Measurements from ENCODE around the gene UBQLN4. TPM values are rescaled to one million over a fixed set of nuclear protein-coding genes. Genes with fewer than 3 reads are reported as not detected.

UBQLN4 gene
- polyA plus RNA-seq, 1 of the 3 experiments (the other 2 are of a cell fraction): 37.0 TPM

DNA sequence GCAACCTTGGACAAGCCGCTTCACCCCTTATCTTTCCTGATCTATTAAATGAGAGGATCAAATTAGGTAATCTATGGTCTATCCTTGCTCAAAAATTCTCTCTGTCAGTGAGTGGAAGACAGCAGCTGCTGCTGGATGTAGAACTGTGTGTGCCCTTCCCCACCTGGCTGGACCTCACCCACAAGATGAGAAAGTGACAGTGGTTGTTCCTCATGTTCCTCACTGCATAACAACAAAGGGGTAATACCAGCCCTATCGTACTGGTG is 49.7 kb downstream of the UBQLN4 start:
- no peak overlapping the region for H2AFZ ChIP-seq (ENCODE audit: low read depth)
- no peaks in the 10 kb centered on the region for H3K9me3 ChIP-seq
- H3K9ac ChIP-seq: no peak overlapping the region
- WGBS (ENCODE audit: low lambda C conversion rate): 25% methylated on average over 2 of the region's 2 CpGs
- no peaks in the 10 kb centered on the region for H3K79me2 ChIP-seq (ENCODE audit: insufficient read depth)
- CTCF ChIA-PET: interaction anchor here (1.1 to 5.3 kb wide), 5 partner anchors 14 to 66 kb away, joined by 3 to 61 read pairs (median 7); partner anchors contain the start of genes ARHGEF2 and SSR2
- TF ChIP-seq, protein P1, sequence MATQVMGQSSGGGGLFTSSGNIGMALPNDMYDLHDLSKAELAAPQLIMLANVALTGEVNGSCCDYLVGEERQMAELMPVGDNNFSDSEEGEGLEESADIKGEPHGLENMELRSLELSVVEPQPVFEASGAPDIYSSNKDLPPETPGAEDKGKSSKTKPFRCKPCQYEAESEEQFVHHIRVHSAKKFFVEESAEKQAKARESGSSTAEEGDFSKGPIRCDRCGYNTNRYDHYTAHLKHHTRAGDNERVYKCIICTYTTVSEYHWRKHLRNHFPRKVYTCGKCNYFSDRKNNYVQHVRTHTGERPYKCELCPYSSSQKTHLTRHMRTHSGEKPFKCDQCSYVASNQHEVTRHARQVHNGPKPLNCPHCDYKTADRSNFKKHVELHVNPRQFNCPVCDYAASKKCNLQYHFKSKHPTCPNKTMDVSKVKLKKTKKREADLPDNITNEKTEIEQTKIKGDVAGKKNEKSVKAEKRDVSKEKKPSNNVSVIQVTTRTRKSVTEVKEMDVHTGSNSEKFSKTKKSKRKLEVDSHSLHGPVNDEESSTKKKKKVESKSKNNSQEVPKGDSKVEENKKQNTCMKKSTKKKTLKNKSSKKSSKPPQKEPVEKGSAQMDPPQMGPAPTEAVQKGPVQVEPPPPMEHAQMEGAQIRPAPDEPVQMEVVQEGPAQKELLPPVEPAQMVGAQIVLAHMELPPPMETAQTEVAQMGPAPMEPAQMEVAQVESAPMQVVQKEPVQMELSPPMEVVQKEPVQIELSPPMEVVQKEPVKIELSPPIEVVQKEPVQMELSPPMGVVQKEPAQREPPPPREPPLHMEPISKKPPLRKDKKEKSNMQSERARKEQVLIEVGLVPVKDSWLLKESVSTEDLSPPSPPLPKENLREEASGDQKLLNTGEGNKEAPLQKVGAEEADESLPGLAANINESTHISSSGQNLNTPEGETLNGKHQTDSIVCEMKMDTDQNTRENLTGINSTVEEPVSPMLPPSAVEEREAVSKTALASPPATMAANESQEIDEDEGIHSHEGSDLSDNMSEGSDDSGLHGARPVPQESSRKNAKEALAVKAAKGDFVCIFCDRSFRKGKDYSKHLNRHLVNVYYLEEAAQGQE (IDR thresholded peaks at IDR 0.05; ENCODE audit: low read depth, low read length): no peak
- TF ChIP-seq NFIC (IDR thresholded peaks at IDR 0.05; ENCODE audit: borderline replicate concordance) (no peak), FOXM1 (IDR thresholded peaks at IDR 0.05; ENCODE audit: low read depth) (no peak), EP300 (IDR thresholded peaks at IDR 0.05; ENCODE audit: borderline replicate concordance in 1 of 2, low read depth in 1 of 2, low read length in 1 of 2) (no peak), EZH2phosphoT487 (IDR thresholded peaks at IDR 0.05; ENCODE audit: borderline replicate concordance, low read depth) (no peak)
- TF ChIP-seq, protein P2, sequence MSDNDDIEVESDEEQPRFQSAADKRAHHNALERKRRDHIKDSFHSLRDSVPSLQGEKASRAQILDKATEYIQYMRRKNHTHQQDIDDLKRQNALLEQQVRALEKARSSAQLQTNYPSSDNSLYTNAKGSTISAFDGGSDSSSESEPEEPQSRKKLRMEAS (IDR thresholded peaks at IDR 0.05; ENCODE audit: low read depth): no peak
- H4K20me1 ChIP-seq (ENCODE audit: insufficient read depth): no peaks in the 10 kb centered on the region; the same call in 1 of the 2 replicates
- H3K4me3 ChIP-seq (ENCODE audit: low read depth in 2 of 2, low read length in 1 of 2): no peak overlapping the region
- POLR2A ChIA-PET: no interaction called here
- no peaks in the 10 kb centered on the region for H3K9me2 ChIP-seq
- peaks cover 4 to 6% of the 10 kb centered on the region in 2 experiments for H3K36me3 ChIP-seq (replicated peaks in 1 of 2; ENCODE audit: control insufficient read depth in 1 of 2, insufficient read depth in 2 of 2, low read length in 1 of 2)
- DNase-seq: no peak
- peaks cover 24% of the 10 kb centered on the region for H3F3A ChIP-seq (replicated peaks; ENCODE audit: insufficient read depth)
- H3K27me3 ChIP-seq (ENCODE audit: insufficient read depth): no peaks in the 10 kb centered on the region
- H3K4me2 ChIP-seq: no peak overlapping the region
- H3K4me1 ChIP-seq (ENCODE audit: control insufficient read depth in 1 of 2, insufficient read depth in 2 of 2, low read depth in 1 of 2, low read length in 1 of 2): peaks cover 0 to 8% of the 10 kb centered on the region in 2 experiments; a peak in 1 of 4 replicates
- no peak overlapping the region for H3K27ac ChIP-seq (ENCODE audit: low read depth in 2 of 2, low read length in 1 of 2)

DNA sequence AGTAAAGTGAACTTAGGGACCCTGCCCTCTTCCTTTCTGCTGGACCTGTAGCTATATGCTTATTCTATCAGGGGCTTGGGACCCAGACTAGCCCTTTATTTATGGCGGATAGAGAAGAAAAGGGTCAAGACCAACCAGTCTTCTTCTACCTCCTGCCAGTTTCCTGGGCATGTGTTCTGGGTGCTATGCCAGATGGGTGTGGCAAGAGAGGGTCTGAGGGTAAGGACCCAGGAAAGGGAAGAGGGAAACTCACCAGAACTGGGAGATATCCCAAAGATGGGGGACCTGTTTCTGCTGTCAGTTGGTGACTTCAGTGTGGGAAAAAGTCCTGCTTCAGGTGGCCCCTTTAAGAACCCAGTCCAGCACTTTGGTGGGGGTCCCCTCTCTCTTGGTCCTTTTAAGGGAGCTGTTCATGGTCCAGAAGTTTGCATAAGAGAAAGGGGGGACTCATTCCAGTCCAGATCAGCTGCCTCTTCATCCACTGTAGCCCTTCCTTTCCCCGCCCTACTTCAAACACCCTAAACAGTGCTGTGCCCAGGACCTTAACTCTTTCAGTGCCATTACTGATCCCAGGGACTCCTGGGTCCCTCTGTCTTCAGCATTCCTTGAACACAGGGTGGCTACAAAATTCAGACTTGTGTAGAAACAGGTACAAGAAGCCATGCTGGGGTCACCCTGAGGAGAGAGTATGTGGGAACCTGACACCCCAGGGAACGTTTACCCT is 51.2 kb downstream of the UBQLN4 start:
- no peak for DNase-seq
- H3K79me2 ChIP-seq (ENCODE audit: insufficient read depth): no peaks in the 10 kb centered on the region
- H3K4me1 ChIP-seq (ENCODE audit: control insufficient read depth in 1 of 2, insufficient read depth in 2 of 2, low read depth in 1 of 2, low read length in 1 of 2): peaks cover 0 to 8% of the 10 kb centered on the region in 2 experiments; a peak in 1 of 4 replicates
- H3K4me3 ChIP-seq (ENCODE audit: low read depth in 2 of 2, low read length in 1 of 2): no peak overlapping the region
- no peaks in the 10 kb centered on the region for H3K9me3 ChIP-seq
- no peaks in the 10 kb centered on the region for H3K36me3 ChIP-seq (replicated peaks in 1 of 2; ENCODE audit: control insufficient read depth in 1 of 2, insufficient read depth in 2 of 2, low read length in 1 of 2)
- no peak overlapping the region for H3K9ac ChIP-seq
- H2AFZ ChIP-seq (ENCODE audit: low read depth): no peak overlapping the region
- H3K27me3 ChIP-seq (ENCODE audit: insufficient read depth): no peaks in the 10 kb centered on the region
- no peak overlapping the region for H3K4me2 ChIP-seq
- H4K20me1 ChIP-seq (ENCODE audit: insufficient read depth): no peaks in the 10 kb centered on the region
- H3K27ac ChIP-seq (ENCODE audit: low read depth in 2 of 2, low read length in 1 of 2): no peak overlapping the region
- H3F3A ChIP-seq (replicated peaks; ENCODE audit: insufficient read depth): peaks cover 14% of the 10 kb centered on the region
- ChIA-PET POLR2A (no interaction called here), CTCF (interaction anchor here (0.6 to 5.3 kb wide), 4 partner anchors 13 to 154 kb away, joined by 3 to 61 read pairs (median 7); no protein-coding TSS in a partner anchor)
- WGBS (ENCODE audit: low lambda C conversion rate): 76% methylated on average over 3 of the region's 3 CpGs
- TF ChIP-seq EP300 (IDR thresholded peaks at IDR 0.05; ENCODE audit: borderline replicate concordance in 1 of 2, low read depth in 1 of 2, low read length in 1 of 2): no peak
- TF ChIP-seq NFIC (IDR thresholded peaks at IDR 0.05; ENCODE audit: borderline replicate concordance): no peak
- no peak for TF ChIP-seq GABPA (IDR thresholded peaks at IDR 0.05; ENCODE audit: low read depth)
- no peaks in the 10 kb centered on the region for H3K9me2 ChIP-seq
